ENCODE results near the gene HCRTR1.

GRCh38 chr1:31583082-31583994, 34.2 kb upstream of the HCRTR1 start:
- TF ChIP-seq SP4 (IDR thresholded peaks at IDR 0.05; ENCODE audit: low read length) (no peak), TAF1 (IDR thresholded peaks at IDR 0.05; ENCODE audit: low read depth, low read length) (no peak), RFX5 (IDR thresholded peaks at IDR 0.05; ENCODE audit: borderline replicate concordance, low read depth, low read length) (no peak), BCL11A (IDR thresholded peaks at IDR 0.05; ENCODE audit: low read depth in 2 of 2, low read length in 2 of 2) (no peak), CHD1 (IDR thresholded peaks at IDR 0.05; ENCODE audit: low read depth, low read length) (no peak), NRF1 (IDR thresholded peaks at IDR 0.05; ENCODE audit: low read depth, low read length) (no peak), FOSL1 (IDR thresholded peaks at IDR 0.05; ENCODE audit: insufficient read depth, low read depth, low read length) (no peak), POLR2A (IDR thresholded peaks at IDR 0.05; ENCODE audit: control extremely low read depth in 1 of 2, low read depth in 2 of 2, low read length in 2 of 2) (no peak), RNF2 (IDR thresholded peaks at IDR 0.05; ENCODE audit: borderline replicate concordance, low read depth, low read length, missing control alignments, poor library complexity, severe bottlenecking) (no peak), EZH2 (IDR thresholded peaks at IDR 0.05; ENCODE audit: low read depth, low read length, severe bottlenecking) (no peak), CEBPB (IDR thresholded peaks at IDR 0.05; ENCODE audit: low read depth, low read length) (no peak), TAF7 (optimal IDR thresholded peaks at IDR 0.05; ENCODE audit: borderline replicate concordance, low read depth, low read length) (no peak)
- TF ChIP-seq, protein P1, sequence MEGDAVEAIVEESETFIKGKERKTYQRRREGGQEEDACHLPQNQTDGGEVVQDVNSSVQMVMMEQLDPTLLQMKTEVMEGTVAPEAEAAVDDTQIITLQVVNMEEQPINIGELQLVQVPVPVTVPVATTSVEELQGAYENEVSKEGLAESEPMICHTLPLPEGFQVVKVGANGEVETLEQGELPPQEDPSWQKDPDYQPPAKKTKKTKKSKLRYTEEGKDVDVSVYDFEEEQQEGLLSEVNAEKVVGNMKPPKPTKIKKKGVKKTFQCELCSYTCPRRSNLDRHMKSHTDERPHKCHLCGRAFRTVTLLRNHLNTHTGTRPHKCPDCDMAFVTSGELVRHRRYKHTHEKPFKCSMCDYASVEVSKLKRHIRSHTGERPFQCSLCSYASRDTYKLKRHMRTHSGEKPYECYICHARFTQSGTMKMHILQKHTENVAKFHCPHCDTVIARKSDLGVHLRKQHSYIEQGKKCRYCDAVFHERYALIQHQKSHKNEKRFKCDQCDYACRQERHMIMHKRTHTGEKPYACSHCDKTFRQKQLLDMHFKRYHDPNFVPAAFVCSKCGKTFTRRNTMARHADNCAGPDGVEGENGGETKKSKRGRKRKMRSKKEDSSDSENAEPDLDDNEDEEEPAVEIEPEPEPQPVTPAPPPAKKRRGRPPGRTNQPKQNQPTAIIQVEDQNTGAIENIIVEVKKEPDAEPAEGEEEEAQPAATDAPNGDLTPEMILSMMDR (IDR thresholded peaks at IDR 0.05; ENCODE audit: control extremely low read depth in 1 of 3, insufficient read depth in 1 of 3, low read depth in 1 of 3, low read length in 3 of 3), result no peak
